CD4-positive, alpha-beta T cell treated with Interleukin-4 for 4 hours (primary cell): ENCODE data around the gene IL17RD.
"Not testable (repeated sequence)": the region's sequence is repeated elsewhere in the genome, so short reads cannot be mapped to it uniquely, and the experiment has no call there.

ENCODE experiments used
- DNase-seq: peaks from one replicate; pipeline ENCODE4 v3.0.0-alpha.2; 2020

IL17RD gene

DNA sequence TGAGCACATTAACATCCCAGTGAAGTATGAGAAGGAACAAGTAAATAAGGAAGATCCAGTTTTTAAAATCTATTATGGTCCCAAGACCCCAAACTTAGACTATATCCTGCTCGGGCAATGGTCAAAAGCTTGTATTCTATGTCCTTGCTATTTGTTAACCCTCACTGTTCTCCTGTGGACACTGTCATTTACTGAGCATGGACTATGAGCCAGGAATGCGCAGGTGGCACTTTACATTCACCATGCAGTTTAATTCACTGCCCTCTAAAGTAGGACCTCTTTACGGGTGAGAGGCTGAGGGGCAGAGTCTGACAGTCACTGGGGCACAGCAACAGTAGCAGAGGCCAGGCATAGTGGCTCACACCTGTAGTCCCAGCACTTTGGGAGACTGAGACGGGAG, 76.1 kb downstream of the IL17RD start:
- DNase-seq = no peak

- DNase-seq = no peak
Measured at GRCh38 chr3:57088503-57088902, 76.7 kb downstream of the IL17RD start.

GRCh38 chr3:57087361-57088092, 77.6 kb downstream of the IL17RD start:
- DNase-seq = no peak

GRCh38 chr3:57086201-57086600, 79.0 kb downstream of the IL17RD start:
- DNase-seq = no peak

DNA sequence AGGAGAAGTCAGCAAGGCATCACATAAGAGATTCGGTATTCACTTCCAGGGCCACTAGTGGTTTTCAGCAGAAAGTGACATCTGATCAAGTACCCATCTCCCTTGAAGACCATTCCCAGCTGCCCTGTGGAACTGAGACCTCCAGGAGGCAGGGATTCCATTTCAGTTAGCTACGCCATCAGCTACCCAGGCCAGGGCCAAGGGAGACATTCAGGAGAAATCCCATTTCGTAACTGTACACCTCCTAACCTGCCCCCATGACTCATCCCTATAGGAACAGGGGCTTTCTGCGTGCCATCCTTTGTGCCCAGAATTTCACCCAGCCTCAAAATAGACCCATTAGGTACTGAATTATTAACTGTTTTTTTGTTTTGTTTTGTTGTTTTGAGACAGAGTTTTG, 79.9 kb downstream of the IL17RD start:
- DNase-seq = no peak

DNA sequence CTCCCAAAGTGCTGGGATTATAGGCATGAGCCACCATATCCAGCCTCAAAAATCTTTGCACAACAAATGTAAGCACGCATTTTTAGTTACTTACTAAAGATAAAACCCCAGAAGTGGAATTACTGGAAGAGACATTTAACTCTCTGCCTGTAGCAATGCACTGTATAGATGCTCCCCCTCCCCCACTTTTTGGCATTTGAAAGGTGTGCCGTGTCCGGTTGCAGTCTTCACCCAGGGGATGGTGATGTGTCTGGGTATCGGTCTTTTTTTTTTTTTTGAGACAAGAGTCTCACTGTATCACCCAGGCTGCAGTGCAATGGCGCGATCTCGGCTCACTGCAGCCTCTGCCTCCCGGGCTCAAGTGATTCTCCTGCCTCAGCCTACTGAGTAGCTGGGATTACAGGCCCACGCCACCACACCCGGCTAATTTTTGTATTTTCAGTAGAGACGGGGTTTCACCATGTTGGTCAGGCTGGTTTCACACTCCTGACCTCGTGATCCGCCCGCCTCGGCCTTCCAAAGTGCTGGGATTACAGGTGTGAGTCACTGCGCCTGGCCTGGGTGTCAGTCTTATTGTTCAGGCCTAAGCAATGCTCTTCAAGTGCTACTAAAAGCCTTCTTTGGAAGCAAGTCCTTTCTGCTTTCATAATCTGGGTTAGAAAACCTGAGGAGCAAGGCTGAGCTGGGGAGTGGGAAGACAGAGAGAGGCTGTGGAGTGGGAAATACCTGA, 81.7 kb downstream of the IL17RD start:
- DNase-seq = not testable (repeated sequence)

DNA sequence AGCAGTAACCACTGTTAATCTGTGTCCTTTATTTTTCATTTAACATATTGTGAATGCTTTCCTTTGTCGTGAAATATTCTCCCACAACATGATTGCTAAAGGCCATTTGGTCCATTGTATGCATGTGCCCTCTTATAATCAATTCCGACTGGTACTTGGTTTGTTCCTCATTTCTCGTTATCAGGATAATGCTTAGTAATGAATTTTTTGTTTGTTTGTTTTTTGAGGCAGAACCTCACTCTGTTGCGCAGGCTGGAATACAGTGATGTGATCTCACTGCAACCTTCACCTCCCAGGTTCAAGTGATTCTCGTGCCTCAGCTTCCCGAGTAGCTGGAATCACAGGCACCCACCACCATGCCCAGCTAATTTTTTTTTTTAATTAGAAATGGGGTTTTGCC, 82.7 kb downstream of the IL17RD start:
- no peak for DNase-seq

DNA sequence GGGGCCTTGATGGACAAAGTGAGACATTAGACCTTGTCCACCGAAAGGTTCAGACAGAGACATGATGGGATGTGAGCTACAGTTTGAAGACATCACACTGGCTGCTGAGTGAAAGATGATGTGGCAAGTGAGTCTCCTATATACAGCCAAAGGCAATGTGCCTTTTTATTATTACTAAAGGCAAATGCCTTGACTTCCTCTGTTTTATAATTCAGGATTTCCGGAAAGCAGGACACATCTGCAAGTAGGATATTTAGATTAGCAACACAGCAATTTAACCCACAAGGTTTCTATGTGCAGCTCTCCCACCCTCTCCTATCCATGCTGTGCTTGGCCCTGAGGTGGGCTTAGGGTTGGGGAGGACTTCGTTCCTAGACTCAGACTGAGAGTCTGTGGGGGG, 84.0 kb downstream of the IL17RD start:
- DNase-seq = no peak

DNA sequence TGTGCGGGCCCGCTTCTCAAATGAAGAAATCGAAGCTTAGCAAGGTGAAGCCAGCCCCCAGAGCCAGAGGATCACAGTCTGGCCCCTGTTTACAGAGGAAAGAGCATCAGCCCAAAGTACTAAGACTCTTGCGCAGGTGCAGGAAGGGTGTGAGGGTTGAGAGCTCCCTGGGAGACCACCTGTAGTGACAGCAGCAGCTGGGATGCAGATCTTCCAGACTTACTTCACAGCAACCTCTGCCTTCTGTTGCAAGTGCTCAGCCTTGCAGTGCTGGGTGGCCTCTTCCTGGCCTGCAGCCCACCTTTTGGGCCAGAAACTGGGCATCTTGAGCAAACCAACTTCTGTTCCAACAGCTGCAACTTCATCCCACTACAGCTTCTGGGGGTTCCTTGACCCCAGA, 85.0 kb downstream of the IL17RD start:
- DNase-seq = no peak

- no peak for DNase-seq
Measured at GRCh38 chr3:57079474-57079831, 85.7 kb downstream of the IL17RD start.

DNA sequence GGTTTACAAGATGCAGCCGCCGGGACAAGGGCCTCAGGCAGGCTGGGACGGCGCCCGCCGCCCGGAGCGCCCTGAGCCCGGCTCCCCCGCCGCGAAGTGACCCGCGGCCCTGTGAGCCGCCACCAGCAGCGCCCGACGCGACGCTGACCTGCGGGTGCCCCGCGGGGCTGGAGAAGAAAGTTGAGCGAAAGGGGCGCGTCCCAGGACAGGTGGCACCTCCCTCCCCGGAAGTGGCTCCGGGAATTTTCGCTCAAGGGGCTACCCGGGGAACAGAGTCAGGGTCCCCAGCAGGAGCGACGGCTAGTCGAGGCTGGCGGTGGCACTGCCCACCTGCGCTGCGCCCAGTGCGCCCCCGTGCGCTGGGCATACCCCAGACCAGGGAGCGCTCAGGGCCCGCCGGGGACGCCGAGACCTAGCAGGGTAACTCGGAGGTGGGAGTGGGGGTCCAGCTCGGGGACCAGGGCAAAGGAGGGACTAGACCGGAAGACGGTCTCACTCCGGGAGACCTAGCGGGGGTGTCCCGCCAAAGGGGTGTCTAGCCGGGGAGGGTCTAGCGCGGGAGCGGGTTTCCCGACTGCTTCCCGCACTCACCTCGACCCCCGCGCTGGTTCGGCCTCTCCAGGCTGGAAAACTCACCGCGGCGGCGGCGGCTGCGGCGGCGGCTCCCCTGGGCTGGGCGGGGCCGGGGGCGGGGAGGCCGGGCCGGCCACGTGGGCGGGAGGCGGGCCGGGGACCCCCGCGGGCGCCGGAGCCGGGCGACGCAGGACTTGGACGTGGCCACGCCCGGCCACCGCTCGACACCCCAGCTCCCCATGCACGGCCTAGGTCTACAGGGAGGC, 86.3 kb downstream of the IL17RD start:
- no peak for DNase-seq

GRCh38 chr3:57078344-57078634, 86.9 kb downstream of the IL17RD start:
- DNase-seq = no peak

DNA sequence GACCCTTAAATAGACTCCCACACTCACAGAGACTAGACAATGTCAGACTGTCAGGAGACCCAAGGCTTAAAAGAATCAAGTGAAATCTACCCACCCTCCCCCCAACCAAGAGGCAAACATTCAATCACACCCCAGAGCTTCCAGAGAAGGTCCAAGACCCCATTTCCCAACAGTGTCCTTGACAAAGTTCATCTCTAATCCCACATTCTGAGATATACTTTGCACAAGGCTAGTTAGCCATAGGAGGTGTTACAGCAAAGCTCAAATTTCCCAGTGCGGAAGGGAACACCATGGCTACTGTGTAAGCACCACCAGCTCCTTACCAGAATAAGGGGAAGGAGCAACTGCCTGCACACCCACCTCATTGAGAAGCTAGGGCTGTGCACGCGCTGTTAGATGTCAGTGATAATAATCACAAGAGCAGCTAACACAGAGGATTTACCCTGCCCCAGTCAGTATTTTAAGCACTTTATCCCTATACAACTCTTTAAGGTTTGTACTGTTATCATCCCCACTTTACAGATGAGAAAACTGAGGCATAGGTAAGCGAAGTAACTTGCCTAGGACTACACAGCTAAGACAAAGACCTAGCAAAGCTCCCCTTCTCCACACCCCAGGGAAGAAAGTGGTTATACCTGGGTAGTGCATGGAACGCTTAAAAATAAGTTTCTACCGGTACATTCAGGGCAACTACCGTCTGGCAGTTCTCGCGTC, 87.4 kb downstream of the IL17RD start:
- no peak for DNase-seq

GRCh38 chr3:57076422-57076951, 88.7 kb downstream of the IL17RD start:
- DNase-seq = no peak

DNA sequence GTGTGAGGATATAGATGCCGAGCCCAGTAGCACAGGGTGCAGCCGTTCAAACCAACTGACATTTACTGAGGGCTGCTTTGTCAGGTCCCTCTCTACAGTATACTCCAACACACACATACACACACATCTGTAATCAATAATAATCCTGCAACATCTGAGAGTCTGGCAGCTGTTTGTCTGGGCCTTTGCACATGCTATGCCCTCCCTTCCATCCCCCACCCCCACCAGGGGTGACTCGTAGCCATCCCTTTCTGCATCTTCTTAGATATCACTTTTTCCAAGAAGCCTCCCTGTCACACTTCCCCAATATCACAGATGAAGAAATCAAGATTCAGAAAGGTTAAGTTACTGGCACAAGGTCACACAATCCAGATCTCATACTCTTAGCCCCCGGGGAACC, 91.0 kb downstream of the IL17RD start:
- DNase-seq = no peak

GRCh38 chr3:57073628-57074027, 91.5 kb downstream of the IL17RD start:
- no peak for DNase-seq

DNA sequence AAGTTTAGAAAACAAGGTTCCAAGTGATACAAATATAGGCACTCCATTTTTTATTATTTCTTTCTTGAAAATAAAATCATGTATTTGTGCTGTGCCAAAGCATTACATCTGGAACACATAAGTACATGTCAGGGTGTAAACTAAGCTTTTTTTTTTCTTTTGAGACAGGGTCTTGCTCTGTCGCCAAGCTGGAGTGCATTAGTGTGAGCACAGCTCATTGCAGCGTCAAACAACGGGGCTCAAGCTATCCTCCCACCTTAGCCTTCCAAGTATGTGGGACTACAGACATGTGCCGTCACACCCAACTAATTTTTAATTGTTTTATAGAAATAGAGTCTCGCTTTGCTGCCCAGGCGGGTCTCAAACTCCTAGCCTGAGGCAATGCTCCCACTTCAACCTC, 95.7 kb downstream of the IL17RD start:
- no peak for DNase-seq

GRCh38 chr3:57068437-57069089, 96.6 kb downstream of the IL17RD start:
- DNase-seq = peak; percentile 5

- DNase-seq = no peak
Measured at GRCh38 chr3:57066471-57066870, 98.7 kb downstream of the IL17RD start.

GRCh38 chr3:57065588-57065987, 99.6 kb downstream of the IL17RD start:
- no peak for DNase-seq

DNA sequence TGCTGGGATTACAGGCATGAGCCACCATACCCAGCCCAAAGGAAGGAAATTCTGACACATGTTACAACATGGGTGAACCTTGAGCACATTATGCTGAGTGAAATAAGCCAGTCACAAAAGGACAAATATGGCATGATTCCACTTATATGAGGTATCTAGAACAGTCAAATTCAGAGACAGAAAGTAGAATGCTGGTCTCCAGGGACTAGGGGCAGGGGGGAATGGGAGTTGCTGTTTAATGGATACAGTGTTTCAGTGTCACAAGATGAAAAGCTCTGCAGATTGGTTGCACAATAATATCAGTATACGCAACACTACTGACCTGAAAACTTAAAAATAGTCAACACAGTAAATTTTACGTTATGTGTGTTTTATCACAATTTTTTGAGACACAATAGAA, 100.6 kb downstream of the IL17RD start:
- no peak for DNase-seq

DNA sequence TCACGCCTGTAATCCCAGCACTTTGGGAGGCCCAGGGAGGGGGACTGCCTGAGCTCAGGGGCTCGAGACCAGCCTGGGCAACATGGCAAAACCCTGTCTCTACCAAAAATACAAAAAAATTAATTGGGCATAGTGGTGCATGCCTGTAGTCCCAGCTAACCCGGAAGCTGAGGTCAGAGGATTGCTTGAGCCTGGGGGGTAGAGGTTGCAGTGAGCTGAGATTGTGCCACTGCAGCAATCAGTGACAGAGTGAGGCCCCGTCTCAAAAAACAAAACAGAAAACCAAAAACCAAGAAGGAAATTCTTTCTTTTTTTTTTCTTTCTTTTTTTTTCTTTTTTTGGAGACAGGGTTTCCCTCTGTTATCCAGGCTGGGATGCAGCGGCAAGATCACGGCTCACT, 101.2 kb downstream of the IL17RD start:
- no peak for DNase-seq

DNA sequence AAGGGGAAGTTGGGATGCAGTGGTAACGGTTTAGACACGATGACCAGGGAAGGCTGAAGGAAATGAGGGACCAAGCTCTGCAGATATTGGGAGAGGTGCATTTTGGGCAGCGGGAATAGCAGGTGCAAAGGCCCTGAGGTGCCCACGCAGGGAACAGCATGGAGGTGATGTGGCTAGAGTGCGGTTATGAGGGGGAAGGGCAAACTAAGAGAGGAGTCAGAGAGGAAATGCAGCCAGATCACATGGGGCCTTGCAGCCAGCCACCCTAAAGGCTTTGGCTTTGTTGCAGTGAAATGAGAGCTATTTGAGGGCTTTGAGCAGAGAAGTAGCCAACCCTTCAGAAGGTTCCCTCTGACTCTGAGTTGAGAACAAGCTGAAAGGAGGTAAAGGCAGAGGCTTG, 102.1 kb downstream of the IL17RD start:
- DNase-seq = no peak
